ENCODE data around the gene KDM2A.

Gene KDM2A

DNA sequence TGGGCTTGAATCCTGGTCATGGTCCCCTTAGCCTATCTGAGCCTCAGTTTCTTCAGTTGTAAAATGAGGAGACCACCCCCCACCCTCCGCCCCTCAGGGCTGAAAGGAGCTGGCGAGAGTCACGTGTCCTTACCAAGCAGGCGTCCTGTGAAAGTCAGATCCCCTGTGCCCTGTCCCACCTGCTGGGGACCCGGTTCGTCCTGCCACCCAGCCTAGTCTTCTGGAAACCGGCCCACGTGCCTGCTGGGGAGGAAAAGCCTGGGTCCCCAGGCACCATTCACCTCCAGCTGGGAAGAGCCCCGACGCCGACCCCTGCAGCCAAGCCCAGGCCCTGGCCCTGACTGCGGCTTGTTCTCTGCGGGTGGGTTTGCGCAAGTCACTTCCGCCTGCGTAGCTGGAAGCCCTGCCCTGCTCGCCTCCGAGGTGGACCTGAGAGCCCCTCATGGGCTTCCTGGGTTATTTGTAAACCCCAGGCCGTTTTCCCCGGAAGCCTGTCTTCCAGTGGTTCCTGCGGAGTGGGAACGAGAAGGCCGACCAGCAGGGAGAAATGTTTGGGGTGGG is 183.6 kb downstream of the KDM2A start:
- no peak for DNase-seq (ENCODE audit: extremely low read depth, low read depth)
- TF ChIP-seq, protein P1, sequence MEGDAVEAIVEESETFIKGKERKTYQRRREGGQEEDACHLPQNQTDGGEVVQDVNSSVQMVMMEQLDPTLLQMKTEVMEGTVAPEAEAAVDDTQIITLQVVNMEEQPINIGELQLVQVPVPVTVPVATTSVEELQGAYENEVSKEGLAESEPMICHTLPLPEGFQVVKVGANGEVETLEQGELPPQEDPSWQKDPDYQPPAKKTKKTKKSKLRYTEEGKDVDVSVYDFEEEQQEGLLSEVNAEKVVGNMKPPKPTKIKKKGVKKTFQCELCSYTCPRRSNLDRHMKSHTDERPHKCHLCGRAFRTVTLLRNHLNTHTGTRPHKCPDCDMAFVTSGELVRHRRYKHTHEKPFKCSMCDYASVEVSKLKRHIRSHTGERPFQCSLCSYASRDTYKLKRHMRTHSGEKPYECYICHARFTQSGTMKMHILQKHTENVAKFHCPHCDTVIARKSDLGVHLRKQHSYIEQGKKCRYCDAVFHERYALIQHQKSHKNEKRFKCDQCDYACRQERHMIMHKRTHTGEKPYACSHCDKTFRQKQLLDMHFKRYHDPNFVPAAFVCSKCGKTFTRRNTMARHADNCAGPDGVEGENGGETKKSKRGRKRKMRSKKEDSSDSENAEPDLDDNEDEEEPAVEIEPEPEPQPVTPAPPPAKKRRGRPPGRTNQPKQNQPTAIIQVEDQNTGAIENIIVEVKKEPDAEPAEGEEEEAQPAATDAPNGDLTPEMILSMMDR (IDR thresholded peaks at IDR 0.05; ENCODE audit: low read depth, low read length), result no peak

DNA sequence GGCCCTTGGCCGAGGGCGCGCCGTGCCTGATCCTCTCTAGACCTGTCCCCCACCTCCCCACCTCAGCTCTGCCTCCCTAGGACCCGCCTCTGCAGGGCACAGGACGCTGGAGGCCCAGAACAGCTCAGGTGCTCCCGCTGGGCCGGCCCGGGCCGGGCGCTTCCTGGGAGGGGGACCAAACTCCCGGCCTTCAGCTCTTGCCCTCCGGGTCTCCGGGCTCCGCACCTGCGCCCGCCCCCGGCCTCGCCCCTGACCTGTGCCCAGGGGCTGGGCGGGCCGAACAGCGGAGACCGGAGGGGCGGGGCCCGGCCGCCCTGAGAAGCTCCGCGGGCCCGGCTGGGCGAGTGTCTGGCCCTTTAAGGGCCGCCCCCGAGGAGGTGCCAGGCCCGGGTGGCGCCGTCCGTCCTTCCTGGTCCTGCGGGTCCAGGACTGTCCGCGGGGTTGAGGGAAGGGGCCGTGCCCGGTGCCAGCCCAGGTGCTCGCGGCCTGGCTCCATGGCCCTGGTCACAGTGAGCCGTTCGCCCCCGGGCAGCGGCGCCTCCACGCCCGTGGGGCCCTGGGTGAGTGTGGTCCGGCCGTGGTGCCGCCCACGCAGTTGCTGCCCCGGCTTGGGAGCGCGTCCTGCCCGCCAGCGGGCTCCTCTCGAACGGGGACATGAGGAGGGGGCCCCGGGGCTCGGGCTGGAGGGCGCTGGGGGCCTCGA is 184.2 kb downstream of the KDM2A start, which contains the start of gene SSH3:
Gene SSH3 (plus strand): TSS at position 399 of the 703 bp plus-strand sequence. CDS start 96 bp downstream, at position 495.
- no peak for DNase-seq (ENCODE audit: extremely low read depth, low read depth)
- TF ChIP-seq, protein P1 (IDR thresholded peaks at IDR 0.05; ENCODE audit: low read depth, low read length), result no peak

DNA sequence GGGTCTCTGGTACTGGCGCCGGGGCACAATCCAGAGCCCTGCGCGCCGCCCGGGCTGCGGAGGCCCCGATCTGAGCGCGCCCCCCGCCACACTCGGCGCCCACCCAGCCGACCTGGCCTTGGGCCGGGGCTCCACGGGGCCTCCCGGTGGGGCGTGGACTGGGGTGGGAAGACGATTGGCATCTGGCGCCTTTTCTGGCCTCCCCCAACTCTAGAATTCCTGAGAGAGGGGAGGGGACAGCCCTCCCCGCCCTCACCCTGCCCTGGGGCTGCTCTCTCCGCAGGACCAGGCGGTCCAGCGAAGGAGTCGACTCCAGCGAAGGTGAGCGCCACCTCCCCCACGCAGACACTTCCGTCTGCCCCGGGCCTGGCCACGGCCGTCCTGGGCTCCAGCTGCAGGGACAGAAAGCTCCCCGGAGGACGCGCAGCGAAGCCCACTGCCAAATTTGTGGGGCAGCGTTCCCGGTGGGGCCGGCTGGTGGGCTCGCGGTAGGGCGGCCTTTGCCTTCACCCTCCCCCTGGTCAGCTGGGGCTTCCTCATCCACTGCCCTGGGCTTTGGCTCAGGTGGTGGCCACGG is 184.9 kb downstream of the KDM2A start:
- DNase-seq (ENCODE audit: extremely low read depth, low read depth), result no peak
- TF ChIP-seq, protein P1 (IDR thresholded peaks at IDR 0.05; ENCODE audit: low read depth, low read length), result no peak

DNA sequence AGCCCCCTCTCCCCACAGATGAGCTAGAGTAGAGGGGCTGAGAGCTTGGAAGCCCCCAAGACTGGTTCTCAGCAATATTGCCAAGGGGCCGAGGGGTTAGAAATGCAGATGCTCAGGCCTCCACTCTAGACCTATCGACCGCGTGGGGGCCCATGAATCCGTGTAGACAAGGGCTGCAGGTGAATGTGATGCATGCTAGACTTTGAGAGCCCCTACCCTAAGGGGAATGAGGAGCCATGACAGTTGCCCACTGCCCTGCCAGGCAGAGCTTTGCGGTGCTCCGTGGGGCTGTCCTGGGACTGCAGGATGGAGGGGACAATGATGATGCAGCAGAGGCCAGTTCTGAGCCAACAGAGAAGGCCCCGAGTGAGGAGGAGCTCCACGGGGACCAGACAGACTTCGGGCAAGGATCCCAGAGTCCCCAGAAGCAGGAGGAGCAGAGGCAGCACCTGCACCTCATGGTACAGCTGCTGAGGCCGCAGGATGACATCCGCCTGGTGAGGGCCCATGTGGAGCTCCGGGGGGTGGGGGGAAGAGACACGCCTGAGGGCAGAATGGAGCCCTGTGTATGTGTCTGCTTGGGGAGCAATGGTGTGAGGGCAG is 185.5 kb downstream of the KDM2A start:
- TF ChIP-seq, protein P1 (IDR thresholded peaks at IDR 0.05; ENCODE audit: low read depth, low read length), result no peak
- no peak for DNase-seq (ENCODE audit: extremely low read depth, low read depth)

DNA sequence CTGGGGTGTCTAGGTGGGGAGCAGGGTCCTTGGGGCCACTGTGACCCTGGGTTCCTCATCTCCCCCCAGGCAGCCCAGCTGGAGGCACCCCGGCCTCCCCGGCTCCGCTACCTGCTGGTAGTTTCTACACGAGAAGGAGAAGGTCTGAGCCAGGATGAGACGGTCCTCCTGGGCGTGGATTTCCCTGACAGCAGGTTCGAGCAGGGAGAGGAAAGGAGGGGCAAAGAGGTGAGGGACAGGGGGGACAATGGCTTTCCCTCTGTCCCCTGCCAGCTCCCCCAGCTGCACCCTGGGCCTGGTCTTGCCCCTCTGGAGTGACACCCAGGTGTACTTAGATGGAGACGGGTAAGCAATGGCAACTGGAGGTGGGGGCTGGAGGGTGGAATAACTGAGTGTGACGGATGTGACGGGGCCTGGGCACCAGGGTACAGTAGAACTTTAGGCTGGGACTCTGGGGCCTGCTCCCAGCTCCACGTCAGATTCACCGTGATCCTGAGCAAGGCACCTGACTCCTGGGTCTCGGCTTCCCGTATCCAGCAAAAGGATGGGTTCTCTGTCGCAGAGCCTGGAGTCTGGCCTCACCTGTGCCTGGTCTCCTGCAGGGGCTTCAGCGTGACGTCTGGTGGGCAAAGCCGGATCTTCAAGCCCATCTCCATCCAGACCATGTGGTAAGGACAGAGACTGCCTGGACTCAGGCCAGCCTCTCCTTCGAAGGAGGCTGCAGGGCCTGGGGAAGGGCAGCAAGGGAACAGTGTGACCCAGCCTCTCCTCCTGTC is 187.9 kb downstream of the KDM2A start:
- DNase-seq (ENCODE audit: extremely low read depth, low read depth), result no peak
- TF ChIP-seq, protein P1 (IDR thresholded peaks at IDR 0.05; ENCODE audit: low read depth, low read length), result no peak

DNA sequence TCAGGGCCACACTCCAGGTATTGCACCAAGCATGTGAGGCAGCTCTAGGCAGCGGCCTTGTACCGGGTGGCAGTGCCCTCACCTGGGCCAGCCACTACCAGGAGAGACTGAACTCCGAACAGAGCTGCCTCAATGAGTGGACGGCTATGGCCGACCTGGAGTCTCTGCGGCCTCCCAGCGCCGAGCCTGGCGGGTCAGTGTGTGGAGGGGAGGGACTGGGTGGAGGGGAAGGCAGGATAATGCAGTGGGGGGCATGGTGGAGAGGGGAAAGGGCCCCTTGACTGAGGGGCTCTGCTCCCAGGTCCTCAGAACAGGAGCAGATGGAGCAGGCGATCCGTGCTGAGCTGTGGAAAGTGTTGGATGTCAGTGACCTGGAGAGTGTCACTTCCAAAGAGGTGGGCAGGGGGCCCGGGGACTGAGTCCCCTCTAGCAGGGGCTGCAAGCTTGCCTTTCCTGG is 188.5 kb downstream of the KDM2A start:
- DNase-seq (ENCODE audit: extremely low read depth, low read depth), result no peak
- TF ChIP-seq, protein P1 (IDR thresholded peaks at IDR 0.05; ENCODE audit: low read depth, low read length), result no peak

Measured in AG09319 (cell line).